GM06990 (cell line): ENCODE measurements around the gene RAMP2.
"Not testable (repeated sequence)": the region's sequence is repeated elsewhere in the genome, so short reads cannot be mapped to it uniquely, and the experiment has no call there.

Experiments
- DNase-seq: peaks from one replicate; pipeline ENCODE4 v3.0.0-alpha.2; 2011; ENCODE audit not compliant: insufficient read length; ENCODE audit errors: extremely low read depth
- H3K27me3 ChIP-seq: replicated peaks from 2 replicates; pipeline ENCODE4 v1.6.0; 2011; ENCODE audit warnings: low read length; ENCODE audit not compliant: control insufficient read depth, insufficient read depth
- H3K36me3 ChIP-seq: 2 replicates; pipeline ENCODE4 v1.5.1; 2011; ENCODE audit warnings: low read length; ENCODE audit not compliant: control insufficient read depth, insufficient read depth
- H3K4me3 ChIP-seq: replicated peaks from 2 replicates; pipeline ENCODE4 v1.5.1; 2011; ENCODE audit warnings: low read depth, mild to moderate bottlenecking, control low read depth, low read length
- CTCF ChIP-seq: IDR thresholded peaks from 2 replicates; pipeline ENCODE4 v1.5.1; 2011; ENCODE audit warnings: low read length, control low read depth, mild to moderate bottlenecking, inconsistent platforms; ENCODE audit not compliant: insufficient read depth, poor library complexity, severe bottlenecking

RAMP2 gene

GRCh38 chr17:42766124-42766523 is 5.1 kb downstream of the RAMP2 start:
- Histone ChIP-seq H3K36me3 (no peaks in the 10 kb centered on the region), H3K27me3 (no peaks in the 10 kb centered on the region), H3K4me3 (no peak overlapping the region)
- no peak for DNase-seq
- TF ChIP-seq CTCF = no peak

- no peaks in the 10 kb centered on the region for H3K27me3 ChIP-seq
- no peak for TF ChIP-seq CTCF
- H3K4me3 ChIP-seq = no peak overlapping the region
- no peak for DNase-seq
- H3K36me3 ChIP-seq = no peaks in the 10 kb centered on the region
Measured at GRCh38 chr17:42767512-42767911, 6.5 kb downstream of the RAMP2 start.

GRCh38 chr17:42768006-42768405 is 7.0 kb downstream of the RAMP2 start:
- H3K4me3 ChIP-seq, DNase-seq, H3K36me3 ChIP-seq, H3K27me3 ChIP-seq: not testable (repeated sequence)

GRCh38 chr17:42769964-42770363 is 8.9 kb downstream of the RAMP2 start:
- H3K27me3 ChIP-seq, H3K36me3 ChIP-seq, H3K4me3 ChIP-seq, DNase-seq: not testable (repeated sequence)

- no peak for DNase-seq
- peaks cover 6% of the 10 kb centered on the region for H3K36me3 ChIP-seq
- no peak for TF ChIP-seq CTCF
- peak overlapping the region; percentile 82 for H3K4me3 ChIP-seq
- no peaks in the 10 kb centered on the region for H3K27me3 ChIP-seq
Measured at GRCh38 chr17:42772945-42773289, 11.9 kb downstream of the RAMP2 start.

GRCh38 chr17:42773290-42774035 is 12.4 kb downstream of the RAMP2 start, which contains the start of gene VPS25:
VPS25 (plus strand) TSS chr17:42773449; CDS start chr17:42773476, 27 bp downstream.
- TF ChIP-seq CTCF = peak; percentile 33
- Histone ChIP-seq H3K4me3 (peak within 1 kb of the TSS; percentile 82), H3K36me3 (peaks cover 6% of the 10 kb centered on the region), H3K27me3 (no peaks in the 10 kb centered on the region)
- DNase-seq = peak; percentile 72

- H3K36me3 ChIP-seq = peaks cover 13% of the 10 kb centered on the region
- no peak for DNase-seq
- no peaks in the 10 kb centered on the region for H3K27me3 ChIP-seq
- TF ChIP-seq CTCF = no peak
- H3K4me3 ChIP-seq = peak overlapping the region; percentile 82
Measured at GRCh38 chr17:42774066-42774745, 13.2 kb downstream of the RAMP2 start.
